ENCODE data around the gene MRGPRF. TPM values are rescaled to one million over a fixed set of nuclear protein-coding genes. Genes with fewer than 3 reads are reported as not detected.

The MRGPRF gene
- polyA plus RNA-seq, 4 donors: 0.81 to 16.9 (median 2.1) TPM

- no peak for FAIRE-seq
- Histone ChIP-seq H3K27ac (ENCODE audit: low read depth in 1 of 3, low read length in 2 of 3) (no peak overlapping the region), H3K4me3 (ENCODE audit: low read depth in 1 of 3, low read length in 3 of 3) (no peak overlapping the region), H3K36me3 (ENCODE audit: control insufficient read depth in 3 of 3, insufficient read depth in 2 of 3, low read depth in 1 of 3, low read length in 3 of 3) (no peaks in the 10 kb centered on the region), H3K27me3 (ENCODE audit: control insufficient read depth in 3 of 3, insufficient read depth in 3 of 3, low read length in 3 of 3) (peaks cover 0 to 15% (median 0%) of the 10 kb centered on the region in 3 donors), H3K4me1 (ENCODE audit: control insufficient read depth in 3 of 3, insufficient read depth in 2 of 3, low read depth in 1 of 3, low read length in 2 of 3) (no peaks in the 10 kb centered on the region), H3K9me3 (ENCODE audit: control insufficient read depth in 2 of 2, insufficient read depth in 1 of 2, low read depth in 1 of 2, low read length in 1 of 2) (peaks cover 0 to 9% of the 10 kb centered on the region in 2 donors)
- no peak for DNase-seq
- 87 to 89% (median 88%) methylated on average over 9 of the region's 9 CpGs for WGBS, 3 donors
Measured at GRCh38 chr11:68966894-68967780, 45.9 kb downstream of the MRGPRF start.

- 84 to 87% (median 85%) methylated on average over 15 of the region's 15 CpGs for WGBS, 3 donors
- Histone ChIP-seq H3K36me3 (ENCODE audit: control insufficient read depth in 3 of 3, insufficient read depth in 2 of 3, low read depth in 1 of 3, low read length in 3 of 3) (no peaks in the 10 kb centered on the region), H3K4me1 (ENCODE audit: control insufficient read depth in 3 of 3, insufficient read depth in 2 of 3, low read depth in 1 of 3, low read length in 2 of 3) (no peaks in the 10 kb centered on the region), H3K4me3 (ENCODE audit: low read depth in 1 of 3, low read length in 3 of 3) (no peak overlapping the region), H3K9me3 (ENCODE audit: control insufficient read depth in 2 of 2, insufficient read depth in 1 of 2, low read depth in 1 of 2, low read length in 1 of 2) (peaks cover 0 to 9% of the 10 kb centered on the region in 2 donors), H3K27ac (ENCODE audit: low read depth in 1 of 3, low read length in 2 of 3) (no peak overlapping the region), H3K27me3 (ENCODE audit: control insufficient read depth in 3 of 3, insufficient read depth in 3 of 3, low read length in 3 of 3) (peaks cover 0 to 12% (median 0%) of the 10 kb centered on the region in 3 donors)
- FAIRE-seq (no peak), DNase-seq (no peak)
Measured at GRCh38 chr11:68965901-68966853, 46.9 kb downstream of the MRGPRF start.

GRCh38 chr11:68963779-68964178, 49.3 kb downstream of the MRGPRF start:
- WGBS, 3 donors: 92 to 96% (median 94%) methylated on average over 3 of the region's 3 CpGs

GRCh38 chr11:68962527-68963250, 50.4 kb downstream of the MRGPRF start:
- Histone ChIP-seq H3K27me3 (ENCODE audit: control insufficient read depth in 3 of 3, insufficient read depth in 3 of 3, low read length in 3 of 3) (peaks cover 0 to 3% (median 0%) of the 10 kb centered on the region in 3 donors), H3K4me3 (ENCODE audit: low read depth in 1 of 3, low read length in 3 of 3) (no peak overlapping the region), H3K9me3 (ENCODE audit: control insufficient read depth in 2 of 2, insufficient read depth in 1 of 2, low read depth in 1 of 2, low read length in 1 of 2) (peaks cover 0 to 9% of the 10 kb centered on the region in 2 donors), H3K36me3 (ENCODE audit: control insufficient read depth in 3 of 3, insufficient read depth in 2 of 3, low read depth in 1 of 3, low read length in 3 of 3) (no peaks in the 10 kb centered on the region), H3K4me1 (ENCODE audit: control insufficient read depth in 3 of 3, insufficient read depth in 2 of 3, low read depth in 1 of 3, low read length in 2 of 3) (no peaks in the 10 kb centered on the region), H3K27ac (ENCODE audit: low read depth in 1 of 3, low read length in 2 of 3) (no peak overlapping the region)
- 73 to 80% (median 78%) methylated on average over 16 of the region's 16 CpGs for WGBS, 3 donors
- FAIRE-seq (no peak), DNase-seq (no peak)

More at GRCh38 chr11:68963779-68964178, 49.3 kb downstream of the MRGPRF start:
- Histone ChIP-seq H3K27ac (ENCODE audit: low read depth in 1 of 3, low read length in 2 of 3) (no peak overlapping the region), H3K4me3 (ENCODE audit: low read depth in 1 of 3, low read length in 3 of 3) (no peak overlapping the region), H3K27me3 (ENCODE audit: control insufficient read depth in 3 of 3, insufficient read depth in 3 of 3, low read length in 3 of 3) (peaks cover 0 to 6% (median 0%) of the 10 kb centered on the region in 3 donors), H3K4me1 (ENCODE audit: control insufficient read depth in 3 of 3, insufficient read depth in 2 of 3, low read depth in 1 of 3, low read length in 2 of 3) (no peaks in the 10 kb centered on the region), H3K9me3 (ENCODE audit: control insufficient read depth in 2 of 2, insufficient read depth in 1 of 2, low read depth in 1 of 2, low read length in 1 of 2) (peaks cover 0 to 9% of the 10 kb centered on the region in 2 donors), H3K36me3 (ENCODE audit: control insufficient read depth in 3 of 3, insufficient read depth in 2 of 3, low read depth in 1 of 3, low read length in 3 of 3) (no peaks in the 10 kb centered on the region)
- no peak for DNase-seq
- no peak for FAIRE-seq

GRCh38 chr11:68961245-68961644, 51.8 kb downstream of the MRGPRF start:
- DNase-seq: no peak
- H3K4me3 ChIP-seq (ENCODE audit: low read depth in 1 of 3, low read length in 3 of 3): no peak overlapping the region
- WGBS, 3 donors: 59 to 77% (median 69%) methylated on average over 8 of the region's 8 CpGs
- no peak for FAIRE-seq
- peaks cover 0 to 9% of the 10 kb centered on the region in 2 donors for H3K9me3 ChIP-seq (ENCODE audit: control insufficient read depth in 2 of 2, insufficient read depth in 1 of 2, low read depth in 1 of 2, low read length in 1 of 2)
- H3K27ac ChIP-seq (ENCODE audit: low read depth in 1 of 3, low read length in 2 of 3): no peak overlapping the region
- H3K36me3 ChIP-seq (ENCODE audit: control insufficient read depth in 3 of 3, insufficient read depth in 2 of 3, low read depth in 1 of 3, low read length in 3 of 3): no peaks in the 10 kb centered on the region
- peaks cover 0 to 2% (median 0%) of the 10 kb centered on the region in 3 donors for H3K4me1 ChIP-seq (ENCODE audit: control insufficient read depth in 3 of 3, insufficient read depth in 2 of 3, low read depth in 1 of 3, low read length in 2 of 3)
- H3K27me3 ChIP-seq (ENCODE audit: control insufficient read depth in 3 of 3, insufficient read depth in 3 of 3, low read length in 3 of 3): no peaks in the 10 kb centered on the region

- Histone ChIP-seq H3K27ac (ENCODE audit: low read depth in 1 of 3, low read length in 2 of 3) (no peak overlapping the region), H3K27me3 (ENCODE audit: control insufficient read depth in 3 of 3, insufficient read depth in 3 of 3, low read length in 3 of 3) (no peaks in the 10 kb centered on the region), H3K4me1 (ENCODE audit: control insufficient read depth in 3 of 3, insufficient read depth in 2 of 3, low read depth in 1 of 3, low read length in 2 of 3) (peaks cover 0 to 7% (median 1%) of the 10 kb centered on the region in 3 donors), H3K9me3 (ENCODE audit: control insufficient read depth in 2 of 2, insufficient read depth in 1 of 2, low read depth in 1 of 2, low read length in 1 of 2) (peaks cover 0 to 5% of the 10 kb centered on the region in 2 donors), H3K36me3 (ENCODE audit: control insufficient read depth in 3 of 3, insufficient read depth in 2 of 3, low read depth in 1 of 3, low read length in 3 of 3) (no peaks in the 10 kb centered on the region), H3K4me3 (ENCODE audit: low read depth in 1 of 3, low read length in 3 of 3) (no peak overlapping the region)
- FAIRE-seq: no peak
- no peak for DNase-seq
- 82 to 89% (median 83%) methylated on average over 25 of the region's 25 CpGs for WGBS, 3 donors
Measured at GRCh38 chr11:68960294-68961071, 52.6 kb downstream of the MRGPRF start.

- no peak for FAIRE-seq
- no peak overlapping the region for H3K4me3 ChIP-seq (ENCODE audit: low read depth in 1 of 3, low read length in 3 of 3)
Measured at GRCh38 chr11:68959465-68960293, 53.4 kb downstream of the MRGPRF start.

More at GRCh38 chr11:68959465-68960293, 53.4 kb downstream of the MRGPRF start:
- H3K36me3 ChIP-seq (ENCODE audit: control insufficient read depth in 3 of 3, insufficient read depth in 2 of 3, low read depth in 1 of 3, low read length in 3 of 3): no peaks in the 10 kb centered on the region
- no peak for DNase-seq
- 87 to 92% (median 90%) methylated on average over 27 to 31 of the region's 31 CpGs for WGBS, 3 donors
- H3K27me3 ChIP-seq (ENCODE audit: control insufficient read depth in 3 of 3, insufficient read depth in 3 of 3, low read length in 3 of 3): no peaks in the 10 kb centered on the region
- H3K4me1 ChIP-seq (ENCODE audit: control insufficient read depth in 3 of 3, insufficient read depth in 2 of 3, low read depth in 1 of 3, low read length in 2 of 3): peaks cover 0 to 14% (median 3%) of the 10 kb centered on the region in 3 donors
- peaks cover 0 to 5% of the 10 kb centered on the region in 2 donors for H3K9me3 ChIP-seq (ENCODE audit: control insufficient read depth in 2 of 2, insufficient read depth in 1 of 2, low read depth in 1 of 2, low read length in 1 of 2)
- no peak overlapping the region for H3K27ac ChIP-seq (ENCODE audit: low read depth in 1 of 3, low read length in 2 of 3)
